Measurements from ENCODE around the gene TRAPPC2L.

DNA sequence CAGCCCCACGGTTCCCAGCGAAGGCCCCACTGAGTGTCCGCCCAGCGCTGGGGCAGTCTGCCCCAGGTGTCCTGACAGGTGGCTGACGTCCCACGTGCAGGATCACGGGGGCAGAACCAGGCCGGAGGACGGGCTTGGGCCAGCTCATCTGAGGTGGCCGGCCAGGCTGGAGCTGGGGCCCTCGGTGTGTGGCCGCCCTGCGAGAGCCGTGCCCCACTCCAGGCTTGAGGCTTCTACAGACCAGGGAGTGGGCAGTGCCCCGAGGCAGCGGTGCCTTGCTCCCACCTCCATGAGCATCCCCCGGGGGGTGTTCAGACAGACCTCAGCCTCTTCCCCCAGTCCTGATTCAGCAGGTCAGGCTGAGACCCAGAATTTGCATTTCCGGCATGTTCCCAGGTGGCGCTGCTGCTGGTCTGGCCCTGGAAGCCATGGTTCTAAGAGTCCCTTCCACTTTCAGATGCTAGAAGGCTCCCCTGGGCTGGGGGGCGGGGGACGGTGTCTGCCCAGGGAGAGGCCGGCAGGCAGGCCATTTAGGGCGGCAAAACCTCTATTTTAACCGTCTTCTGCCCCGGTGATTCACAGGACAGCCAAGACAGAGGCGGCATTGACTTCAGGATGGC, 44.9 kb downstream of the TRAPPC2L start:
- TF ChIP-seq POLR2A (IDR thresholded peaks at IDR 0.05): no peak
- TF ChIP-seq, protein P1, sequence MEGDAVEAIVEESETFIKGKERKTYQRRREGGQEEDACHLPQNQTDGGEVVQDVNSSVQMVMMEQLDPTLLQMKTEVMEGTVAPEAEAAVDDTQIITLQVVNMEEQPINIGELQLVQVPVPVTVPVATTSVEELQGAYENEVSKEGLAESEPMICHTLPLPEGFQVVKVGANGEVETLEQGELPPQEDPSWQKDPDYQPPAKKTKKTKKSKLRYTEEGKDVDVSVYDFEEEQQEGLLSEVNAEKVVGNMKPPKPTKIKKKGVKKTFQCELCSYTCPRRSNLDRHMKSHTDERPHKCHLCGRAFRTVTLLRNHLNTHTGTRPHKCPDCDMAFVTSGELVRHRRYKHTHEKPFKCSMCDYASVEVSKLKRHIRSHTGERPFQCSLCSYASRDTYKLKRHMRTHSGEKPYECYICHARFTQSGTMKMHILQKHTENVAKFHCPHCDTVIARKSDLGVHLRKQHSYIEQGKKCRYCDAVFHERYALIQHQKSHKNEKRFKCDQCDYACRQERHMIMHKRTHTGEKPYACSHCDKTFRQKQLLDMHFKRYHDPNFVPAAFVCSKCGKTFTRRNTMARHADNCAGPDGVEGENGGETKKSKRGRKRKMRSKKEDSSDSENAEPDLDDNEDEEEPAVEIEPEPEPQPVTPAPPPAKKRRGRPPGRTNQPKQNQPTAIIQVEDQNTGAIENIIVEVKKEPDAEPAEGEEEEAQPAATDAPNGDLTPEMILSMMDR (IDR thresholded peaks at IDR 0.05): no peak

All from heart left ventricle (tissue), 13 donors.